GM21367 (cell line): Measurements from ENCODE around the gene RELL2.

Source experiments
- ATAC-seq: cut with Tn5 transposase; IDR thresholded peaks from one replicate; pipeline ENCODE4 v1.9.1; 2021; ENCODE audit not compliant: unreplicated experiment

RELL2 gene

GRCh38 chr5:141675672-141676071 lies 38.9 kb downstream of the RELL2 start:
- no peak for ATAC-seq

- ATAC-seq, result no peak
These were observed 40.6 kb downstream of the RELL2 start for GRCh38 chr5:141677415-141677814.

- ATAC-seq, result no peak
These were observed 43.4 kb downstream of the RELL2 start for GRCh38 chr5:141680178-141680577.

GRCh38 chr5:141680751-141681201 lies 44.0 kb downstream of the RELL2 start:
- ATAC-seq, result no peak

GRCh38 chr5:141681295-141681694 lies 44.5 kb downstream of the RELL2 start:
- no peak for ATAC-seq

GRCh38 chr5:141681695-141682641 lies 45.2 kb downstream of the RELL2 start, which contains the start of gene ARAP3:
Gene ARAP3, minus strand, starts transcription at chr5:141682230. Its CDS starts 1,744 bp downstream, at chr5:141680486.
- no peak for ATAC-seq

- no peak for ATAC-seq
These were observed 46.9 kb downstream of the RELL2 start for GRCh38 chr5:141683596-141684141.

- ATAC-seq, result no peak
These were observed 48.8 kb downstream of the RELL2 start for GRCh38 chr5:141685591-141685990.

- no peak for ATAC-seq
These were observed 50.0 kb downstream of the RELL2 start for GRCh38 chr5:141686648-141687416.
